Bone marrow (tissue), 2 donors: Measurements from ENCODE around the gene TBC1D30.
"Not testable (repeated sequence)": the region's sequence is repeated elsewhere in the genome, so short reads cannot be mapped to it uniquely, and the experiment has no call there.

Source experiments
- DNase-seq, 2 donors: peaks; one replicate each; lab custom pipeline; 2025; lab: John Stamatoyannopoulos, UW

Gene TBC1D30

GRCh38 chr12:64806593-64807460 is 17.6 kb upstream of the TBC1D30 start:
- no peak for DNase-seq

GRCh38 chr12:64808110-64808509 is 16.3 kb upstream of the TBC1D30 start:
- no peak for DNase-seq

- no peak for DNase-seq
Measured at GRCh38 chr12:64810831-64811230, 13.6 kb upstream of the TBC1D30 start.

GRCh38 chr12:64813723-64814122 is 10.7 kb upstream of the TBC1D30 start:
- no peak for DNase-seq

GRCh38 chr12:64814432-64814831 is 10.0 kb upstream of the TBC1D30 start:
- no peak for DNase-seq

- no peak for DNase-seq
Measured at GRCh38 chr12:64819816-64820402, 4.5 kb upstream of the TBC1D30 start.

GRCh38 chr12:64820593-64820992 is 3.9 kb upstream of the TBC1D30 start:
- no peak for DNase-seq

- no peak for DNase-seq
Measured at GRCh38 chr12:64821116-64821630, 3.3 kb upstream of the TBC1D30 start.

- no peak for DNase-seq
Measured at GRCh38 chr12:64824130-64824499, 332 bp upstream of the TBC1D30 start.

GRCh38 chr12:64825143-64826021 is 935 bp downstream of the TBC1D30 start:
- DNase-seq = no peak

- no peak for DNase-seq
Measured at GRCh38 chr12:64826234-64826633, 1.8 kb downstream of the TBC1D30 start.

GRCh38 chr12:64828713-64829112 is 4.3 kb downstream of the TBC1D30 start:
- no peak for DNase-seq

GRCh38 chr12:64833928-64834327 is 9.5 kb downstream of the TBC1D30 start:
- no peak for DNase-seq

GRCh38 chr12:64835901-64836300 is 11.5 kb downstream of the TBC1D30 start:
- DNase-seq = no peak

GRCh38 chr12:64836856-64837255 is 12.4 kb downstream of the TBC1D30 start:
- DNase-seq = no peak

- DNase-seq = no peak
Measured at GRCh38 chr12:64837427-64837826, 13.0 kb downstream of the TBC1D30 start.

- no peak for DNase-seq
Measured at GRCh38 chr12:64840119-64840518, 15.7 kb downstream of the TBC1D30 start.

GRCh38 chr12:64840949-64841717 is 16.7 kb downstream of the TBC1D30 start:
- no peak for DNase-seq

- DNase-seq = not testable (repeated sequence)
Measured at GRCh38 chr12:64848409-64848808, 24.0 kb downstream of the TBC1D30 start.

GRCh38 chr12:64858882-64859605 is 34.6 kb downstream of the TBC1D30 start:
- no peak for DNase-seq

GRCh38 chr12:64860446-64860998 is 36.1 kb downstream of the TBC1D30 start:
- DNase-seq = no peak
